Stimulated activated naive CD4-positive, alpha-beta T cell treated with Interleukin-2 at 50 U/mL for 16 hours (primary cell): Measurements from ENCODE around the gene IFNA14.
"Not testable (repeated sequence)": the region's sequence is repeated elsewhere in the genome, so short reads cannot be mapped to it uniquely, and the experiment has no call there.

Experiments used
- DNase-seq: peaks from one replicate; lab custom pipeline; 2025; lab: John Stamatoyannopoulos, UW

Gene IFNA14

DNA sequence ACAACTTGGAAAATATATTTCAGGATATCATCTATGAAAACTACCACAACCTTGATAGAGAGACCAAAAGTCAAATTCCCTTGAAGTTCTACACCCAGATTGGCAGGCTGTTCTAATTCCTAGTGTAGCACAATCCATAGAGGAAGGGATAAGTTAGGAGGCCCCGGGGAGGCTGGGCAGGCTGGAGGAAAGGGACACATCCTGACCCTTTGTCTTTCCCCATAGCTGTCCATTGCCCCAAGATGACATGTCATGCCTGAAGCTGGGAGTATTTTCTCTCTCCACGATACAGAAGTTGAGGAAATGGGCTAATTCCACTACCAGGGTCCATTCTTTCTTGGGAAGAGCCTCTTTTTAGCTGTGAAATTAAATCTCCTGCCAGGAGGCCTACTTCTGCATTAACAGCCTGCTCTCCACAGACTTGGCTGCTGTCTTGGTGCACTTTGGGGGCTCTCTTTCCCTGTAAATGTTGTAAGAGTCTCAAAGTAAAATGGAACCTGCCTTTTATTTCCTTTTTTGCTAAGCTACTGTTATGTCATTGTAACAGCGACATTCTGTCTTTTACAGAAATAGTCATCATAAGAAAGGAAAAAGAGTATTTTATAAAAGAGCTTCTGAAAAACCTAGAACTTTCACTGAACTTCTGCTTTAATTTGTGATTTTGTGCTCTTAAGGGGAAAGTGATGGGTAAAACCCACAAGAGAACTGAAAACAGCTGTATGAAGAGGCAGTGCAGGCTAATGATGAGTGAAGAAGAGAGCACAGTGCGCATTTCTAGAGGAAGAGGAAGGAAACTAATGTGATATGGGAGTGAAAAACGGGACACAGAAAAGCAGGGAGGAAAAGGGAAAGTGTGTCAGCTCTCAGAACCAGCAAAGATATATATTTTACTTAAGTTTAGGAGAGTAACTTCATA, 26.1 kb downstream of the IFNA14 start:
- not testable (repeated sequence) for DNase-seq

DNA sequence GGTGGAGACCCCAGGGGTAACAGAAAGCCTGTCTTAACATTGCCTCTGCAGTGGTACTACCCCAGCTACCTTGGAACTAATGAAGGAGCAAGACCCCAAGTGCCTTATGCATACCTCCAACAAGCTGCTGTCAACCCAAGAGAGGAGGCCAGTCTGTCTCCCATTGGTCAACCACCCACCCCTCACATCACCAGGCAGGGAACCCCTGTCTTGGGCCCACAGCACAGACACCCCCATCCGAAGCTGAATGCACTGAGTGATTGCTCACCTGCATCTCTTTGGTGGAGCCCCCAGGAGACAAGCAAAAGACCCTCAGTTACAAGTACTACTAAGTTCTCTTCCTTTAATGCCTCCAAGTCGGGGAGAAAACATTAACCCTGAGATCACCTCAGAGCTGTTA, 27.6 kb downstream of the IFNA14 start:
- not testable (repeated sequence) for DNase-seq

DNA sequence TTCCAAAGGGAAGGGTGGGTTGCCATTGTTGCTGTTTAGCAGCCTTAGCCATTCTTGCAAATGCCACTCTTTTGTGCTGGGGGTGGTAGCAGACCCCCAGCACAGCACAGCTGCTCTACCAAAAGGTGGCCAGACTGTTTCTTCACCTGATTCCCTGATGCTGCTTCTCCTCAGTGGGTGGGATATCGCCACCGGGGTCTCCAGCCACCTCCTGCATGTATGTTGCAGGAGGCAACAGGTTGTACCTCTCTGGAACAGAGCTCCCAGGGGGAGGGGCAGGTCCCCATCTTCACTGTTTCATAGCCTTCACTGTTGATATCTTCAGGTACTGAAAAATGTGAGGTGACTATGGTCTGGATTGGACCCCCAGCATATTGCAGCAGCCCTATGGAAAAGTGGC, 29.0 kb downstream of the IFNA14 start:
- DNase-seq = not testable (repeated sequence)

DNA sequence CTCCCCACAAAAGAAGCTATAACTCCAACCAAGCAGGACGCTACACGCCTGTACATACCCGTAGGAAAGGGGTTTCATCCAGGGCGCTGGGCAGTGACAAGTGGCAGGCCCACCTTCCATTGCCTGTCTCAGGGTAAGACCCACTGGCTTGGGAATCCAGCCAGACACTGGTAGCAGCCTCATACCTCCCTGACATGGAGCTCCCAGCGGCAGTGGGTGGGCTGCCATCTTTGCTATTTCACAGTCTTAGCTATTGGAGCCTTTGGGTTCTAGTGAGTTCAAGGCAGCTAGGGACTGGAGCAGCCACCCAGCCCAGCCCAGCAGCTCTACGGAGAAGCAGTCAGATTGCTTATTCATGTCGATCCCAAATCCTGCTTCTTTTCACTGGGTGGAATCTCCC, 29.5 kb downstream of the IFNA14 start:
- no peak for DNase-seq

DNA sequence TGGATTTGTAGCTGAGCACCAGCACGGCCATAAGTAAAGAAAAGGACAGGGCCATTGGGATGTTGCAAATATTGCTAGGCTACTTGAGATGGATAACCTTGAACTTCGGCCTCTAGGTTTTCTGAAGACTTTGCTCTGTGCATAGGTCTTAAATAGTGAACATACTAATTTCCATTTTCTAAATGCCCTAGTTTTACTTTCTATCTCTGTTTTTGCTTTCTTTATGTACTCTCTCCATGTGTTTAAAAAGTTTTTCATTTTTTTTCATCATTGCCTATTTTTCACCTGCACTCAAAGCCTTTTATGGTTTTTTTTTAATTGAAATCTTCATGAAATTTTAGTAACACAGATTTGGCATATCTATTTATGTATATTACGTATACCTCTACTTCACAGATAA, 32.8 kb downstream of the IFNA14 start, which contains the start of gene IFNA10:
Gene IFNA10, minus strand, starts transcription at position 101 of the 400 bp plus-strand sequence. Its CDS starts 46 bp downstream, at position 55.
- not testable (repeated sequence) for DNase-seq

DNA sequence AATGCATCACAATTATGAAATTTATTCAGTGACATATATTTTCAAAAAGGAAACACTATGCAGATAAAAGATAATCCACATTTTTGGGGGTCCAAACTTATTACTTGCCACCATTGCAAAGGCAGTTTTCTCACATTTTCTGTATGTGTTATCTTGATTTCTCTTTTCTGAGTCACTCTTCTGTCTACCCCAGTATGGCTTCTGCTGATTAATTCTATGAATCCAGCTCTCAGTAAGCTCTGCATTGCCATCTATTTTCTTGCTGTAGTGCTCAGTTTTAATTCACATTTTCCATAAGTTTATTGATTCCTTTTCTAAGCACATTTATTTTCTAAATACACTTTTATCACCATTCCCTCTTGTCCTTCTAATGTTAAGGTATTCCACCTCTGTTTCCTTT, 34.6 kb downstream of the IFNA14 start:
- DNase-seq = no peak

DNA sequence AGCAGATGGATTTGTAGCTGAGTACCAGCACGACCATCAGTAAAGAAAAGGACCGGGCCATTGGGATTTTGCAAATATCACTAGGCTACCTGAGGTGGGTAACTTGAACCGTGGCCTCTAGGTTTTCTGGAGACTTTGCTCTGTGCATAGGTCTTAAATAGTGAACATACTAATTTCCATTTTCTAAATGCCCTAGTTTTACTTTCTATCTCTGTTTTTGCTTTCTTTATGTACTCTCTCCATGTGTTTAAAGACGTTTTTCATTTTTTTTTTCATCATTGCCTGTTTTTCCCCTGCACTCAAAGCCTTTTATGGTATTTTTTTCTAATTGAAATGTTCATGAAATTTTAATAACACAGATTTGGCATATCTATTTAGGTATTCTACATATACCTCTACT, 37.7 kb downstream of the IFNA14 start, which contains the start of gene IFNA7:
Gene IFNA7, minus strand, starts transcription at position 101 of the 400 bp plus-strand sequence. Its CDS starts 40 bp downstream, at position 61.
- not testable (repeated sequence) for DNase-seq

DNA sequence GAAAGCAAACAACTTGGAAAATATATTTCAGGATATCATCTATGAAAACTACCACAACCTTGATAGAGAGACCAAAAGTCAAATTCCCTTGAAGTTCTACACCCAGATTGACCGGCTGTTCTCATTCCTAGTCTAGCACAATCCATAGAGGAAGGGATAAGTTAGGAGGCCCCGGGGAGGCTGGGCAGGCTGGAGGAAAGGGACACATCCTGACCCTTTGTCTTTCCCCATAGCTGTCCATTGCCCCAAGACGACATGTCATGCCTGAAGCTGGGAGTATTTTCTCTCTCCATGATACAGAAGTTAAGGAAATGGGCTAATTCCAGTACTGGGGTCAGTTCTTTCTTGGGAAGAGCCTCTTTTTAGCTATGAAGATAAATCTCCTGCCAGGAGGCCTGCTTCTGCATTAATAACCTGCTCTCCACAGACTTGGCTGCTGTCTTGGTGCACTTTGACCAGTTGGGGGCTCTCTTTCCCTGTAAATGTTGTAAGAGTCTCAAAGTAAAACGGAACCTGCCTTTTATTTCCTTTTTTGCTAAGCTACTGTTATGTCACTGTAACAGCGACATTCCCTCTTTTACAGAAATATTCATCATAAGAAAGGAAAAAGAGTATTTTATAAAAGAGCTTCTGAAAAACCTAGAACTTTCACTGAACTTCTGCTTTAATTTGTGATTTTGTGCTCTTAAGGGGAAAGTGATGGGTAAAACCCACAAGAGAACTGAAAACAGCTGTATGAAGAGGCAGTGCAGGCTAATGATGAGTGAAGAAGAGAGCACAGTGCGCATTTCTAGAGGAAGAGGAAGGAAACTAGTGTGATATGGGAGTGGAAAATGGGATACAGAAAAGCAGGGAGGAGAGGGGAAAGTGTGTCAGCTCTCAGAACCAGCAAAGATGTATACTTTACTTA, 44.7 kb downstream of the IFNA14 start:
- DNase-seq = not testable (repeated sequence)
